Coronary artery (tissue), 2 donors: ENCODE data around the gene STING1.
A peak's percentile ranks its signal among the peaks of the same experiment; 100 is the strongest.

Experiments
- DNase-seq: peaks from one replicate; pipeline ENCODE4 v3.0.0-alpha.2; 2017; ENCODE audit warnings: low spot score
- H3K27ac ChIP-seq, 2 donors: fragments of 200-600 bp; sonication (generic); one replicate each; pipeline ENCODE4 v1.5.1; 2016 to 2019
- H3K4me3 ChIP-seq: fragments of 200-600 bp; sonication (generic); 2 replicates; pipeline ENCODE4 v1.5.1; 2016; ENCODE audit warnings: mild to moderate bottlenecking, moderate library complexity
- CTCF ChIP-seq: fragments of 200-600 bp; sonication (generic); IDR thresholded peaks from one replicate; pipeline ENCODE4 v1.5.1; 2019; ENCODE audit warnings: antibody characterized with exemption

The STING1 gene

GRCh38 chr5:139458580-139459407, 23.8 kb downstream of the STING1 start:
- TF ChIP-seq CTCF, result no peak
- no peak for DNase-seq
- H3K4me3 ChIP-seq, result no peak overlapping the region
- H3K27ac ChIP-seq, result peak overlapping the region; percentile 16 to 58

- no peak overlapping the region for H3K27ac ChIP-seq
- no peak for TF ChIP-seq CTCF
- H3K4me3 ChIP-seq, result no peak overlapping the region
- no peak for DNase-seq
These were observed 24.8 kb downstream of the STING1 start for GRCh38 chr5:139457653-139458306.

GRCh38 chr5:139457241-139457640, 25.3 kb downstream of the STING1 start:
- DNase-seq, result no peak
- TF ChIP-seq CTCF, result no peak
- Histone ChIP-seq H3K27ac (no peak overlapping the region), H3K4me3 (no peak overlapping the region)

GRCh38 chr5:139456776-139457175, 25.8 kb downstream of the STING1 start:
- Histone ChIP-seq H3K27ac (no peak overlapping the region), H3K4me3 (no peak overlapping the region)
- no peak for DNase-seq
- TF ChIP-seq CTCF, result no peak

GRCh38 chr5:139454568-139455290, 27.8 kb downstream of the STING1 start:
- no peak for TF ChIP-seq CTCF
- Histone ChIP-seq H3K27ac (no peak overlapping the region), H3K4me3 (no peak overlapping the region)

DNA sequence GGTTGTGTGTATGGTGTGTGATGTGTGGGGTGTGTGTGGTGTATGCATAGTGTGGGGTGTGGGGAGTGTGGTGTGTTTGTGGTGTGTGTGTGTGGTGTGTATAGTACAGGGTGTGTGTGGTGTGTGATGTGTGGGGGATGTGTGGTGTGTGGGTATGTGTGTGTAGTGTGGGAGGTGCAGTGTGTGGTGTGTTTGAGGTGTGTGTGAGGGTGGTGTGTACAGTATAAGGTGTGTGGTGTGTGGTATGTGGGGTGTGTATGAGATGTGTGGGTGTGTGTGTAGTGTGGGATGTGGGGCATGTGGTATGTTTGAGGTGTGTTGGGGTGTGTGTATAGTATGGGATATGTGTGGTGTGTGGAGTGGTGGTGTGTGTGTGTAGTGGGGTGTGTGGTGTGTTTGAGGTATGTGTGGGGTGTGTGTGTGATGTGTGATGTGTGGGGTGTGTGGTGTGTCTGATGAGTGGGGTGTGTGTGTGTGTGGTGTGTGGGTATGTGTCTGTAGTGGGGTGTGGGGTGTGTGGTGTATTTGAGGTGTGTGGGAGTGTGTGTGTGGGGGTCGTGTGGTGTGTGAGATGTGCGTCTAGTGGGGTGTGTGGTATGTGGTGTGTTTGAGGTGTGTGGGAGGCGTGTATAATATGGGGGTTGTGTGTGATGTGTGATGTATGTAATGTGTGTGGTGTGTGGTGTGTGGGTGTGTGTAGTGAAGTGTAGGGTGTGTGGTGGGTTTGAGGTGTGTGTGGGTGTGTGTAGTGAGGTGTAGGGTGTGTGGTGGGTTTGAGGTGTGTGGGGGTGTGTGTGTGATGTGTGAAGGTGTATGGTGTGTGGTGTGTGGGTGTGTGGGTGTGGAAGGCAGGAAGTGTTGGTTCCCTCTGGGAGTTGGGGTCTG, 28.6 kb downstream of the STING1 start:
- no peak for TF ChIP-seq CTCF
- no peak for DNase-seq
- Histone ChIP-seq H3K27ac (no peak overlapping the region), H3K4me3 (no peak overlapping the region)

More at GRCh38 chr5:139454568-139455290, 27.8 kb downstream of the STING1 start:
- no peak for DNase-seq
